Measurements from ENCODE around the gene PCDHGA5.
A peak's percentile ranks its signal among the peaks of the same experiment; 100 is the strongest.
"Not testable (repeated sequence)": the region's sequence is repeated elsewhere in the genome, so short reads cannot be mapped to it uniquely, and the experiment has no call there.

Gene PCDHGA5

DNA sequence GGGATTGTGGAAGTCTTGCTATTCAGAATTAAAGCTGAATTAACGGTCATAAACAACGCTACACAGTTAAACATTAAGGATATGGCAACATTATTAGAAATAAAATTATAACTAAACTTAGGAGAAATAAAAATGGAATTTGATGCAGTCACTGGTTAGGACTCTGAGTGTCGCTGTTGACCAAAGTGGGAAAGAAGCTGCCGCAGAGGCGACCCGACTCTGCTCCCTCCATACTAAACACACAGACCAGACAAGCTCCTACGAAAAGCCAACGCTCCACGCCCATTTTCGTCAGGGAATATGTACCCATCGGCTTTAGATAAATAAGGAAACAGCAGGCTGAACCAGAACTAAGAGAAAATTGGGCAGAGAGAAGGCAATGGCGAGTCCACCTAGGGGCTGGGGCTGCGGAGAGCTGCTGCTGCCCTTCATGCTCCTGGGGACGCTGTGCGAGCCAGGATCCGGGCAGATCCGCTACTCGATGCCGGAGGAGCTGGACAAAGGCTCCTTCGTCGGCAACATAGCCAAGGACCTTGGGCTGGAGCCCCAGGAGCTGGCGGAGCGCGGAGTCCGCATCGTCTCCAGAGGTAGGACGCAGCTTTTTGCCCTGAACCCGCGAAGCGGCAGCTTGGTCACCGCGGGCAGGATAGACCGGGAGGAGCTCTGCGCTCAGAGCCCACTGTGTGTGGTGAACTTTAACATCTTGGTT lies at the start of gene PCDHGA5:
Gene PCDHGA5 (plus strand): TSS at position 211 of the 709 bp plus-strand sequence. CDS start 169 bp downstream, at position 380.
- no peak for DNase-seq

DNA sequence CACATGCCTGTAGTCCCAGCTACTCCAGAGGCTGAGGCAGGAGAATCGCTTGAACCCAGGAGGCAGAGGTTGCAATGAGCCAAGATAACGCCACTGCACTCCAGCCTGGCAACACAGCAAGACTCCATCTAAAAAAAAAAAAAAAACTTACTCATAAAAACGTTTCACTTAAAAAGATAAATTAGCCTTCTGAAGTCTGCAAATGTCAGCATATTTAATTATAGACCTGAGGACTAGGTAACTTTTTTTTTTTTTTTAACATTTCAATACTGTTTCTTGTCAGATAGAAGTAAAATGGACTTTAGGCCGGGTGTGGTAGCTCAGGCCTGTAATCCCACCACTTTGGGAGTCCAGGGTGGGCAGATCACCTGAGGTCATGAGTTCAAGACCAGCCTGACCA lies 47.0 kb upstream of the PCDHGA5 start:
- not testable (repeated sequence) for DNase-seq

DNA sequence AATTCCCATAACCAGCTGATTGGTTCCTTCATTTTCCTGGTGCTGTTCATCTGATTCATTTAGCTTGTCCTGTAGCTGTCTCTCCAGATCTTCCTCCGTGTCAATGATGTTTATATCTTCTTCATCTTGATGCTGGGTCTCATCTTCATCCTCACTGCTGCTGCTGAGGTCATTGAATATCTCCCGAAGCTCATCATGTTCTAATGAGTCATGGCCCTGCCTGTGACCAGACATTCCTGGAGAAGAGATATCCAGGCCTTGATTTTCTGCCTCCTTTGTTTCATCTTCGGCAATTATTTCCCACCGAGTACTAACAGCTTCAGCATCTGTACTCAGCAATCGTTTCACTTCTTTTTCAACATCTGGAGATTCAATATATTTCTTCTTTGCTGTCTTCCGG lies 44.8 kb upstream of the PCDHGA5 start:
- no peak for DNase-seq

DNA sequence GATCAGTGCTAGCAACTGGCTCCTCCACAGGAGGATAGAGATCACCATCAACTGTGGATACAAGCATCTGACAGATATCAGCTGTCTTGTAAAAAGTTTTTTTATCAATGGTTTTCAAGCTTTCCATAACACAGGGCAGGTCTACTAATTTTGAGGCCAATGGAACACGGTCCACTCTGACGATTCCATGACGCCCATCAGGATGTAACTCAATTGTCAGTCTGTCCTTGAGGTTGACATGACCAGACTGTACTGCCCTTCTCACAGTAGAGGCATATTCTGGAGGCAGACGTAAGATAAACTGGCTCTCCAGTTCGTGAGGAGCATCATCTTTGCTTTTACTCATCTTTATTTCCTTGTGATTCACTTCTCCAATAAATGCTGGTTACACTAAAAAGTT lies 44.3 kb upstream of the PCDHGA5 start:
- DNase-seq, result no peak

DNA sequence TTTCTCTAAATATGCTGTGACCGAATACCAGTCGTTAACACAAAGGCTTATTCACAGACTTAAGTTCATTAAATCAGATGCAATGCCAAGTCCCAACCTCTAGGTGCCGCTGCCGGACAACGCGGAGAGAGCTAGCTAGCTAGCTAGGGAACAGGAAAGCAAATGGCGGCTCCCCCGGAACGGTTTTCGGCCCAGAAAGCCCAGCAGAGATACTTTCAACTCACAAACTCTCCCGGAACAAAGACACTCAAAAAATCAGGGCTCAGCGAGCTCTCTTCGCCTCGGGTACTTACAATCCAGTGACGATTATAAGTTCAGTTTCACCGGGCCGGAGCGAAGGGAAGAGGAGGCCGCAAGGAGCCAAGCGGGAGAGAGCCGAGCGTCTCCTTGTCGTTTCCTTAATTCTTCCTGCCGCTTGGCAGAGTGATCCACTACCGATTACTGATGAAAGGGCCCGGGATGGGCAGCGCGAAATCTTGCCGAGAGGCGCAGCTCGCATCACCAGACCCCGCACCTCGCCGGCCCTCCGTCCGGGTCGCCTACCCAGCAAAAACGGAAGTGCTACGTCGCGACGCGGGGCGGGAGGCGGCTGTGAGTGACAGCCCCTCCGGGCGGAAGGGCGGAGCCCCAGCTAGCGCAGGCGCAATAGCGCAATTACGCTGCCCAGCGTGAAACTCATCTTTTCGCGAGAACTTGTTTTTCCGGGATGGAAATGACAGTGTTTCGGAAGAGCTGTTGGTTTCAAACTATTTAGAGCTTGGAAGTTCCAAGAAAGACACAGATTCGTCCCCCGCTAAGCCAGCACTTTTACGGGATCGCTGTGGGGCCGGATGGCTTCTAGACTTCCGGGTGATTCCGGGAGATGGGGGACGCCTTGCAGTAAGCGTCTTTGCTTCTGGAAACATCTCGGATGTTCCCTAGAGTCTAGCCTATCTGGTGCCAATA lies 43.5 kb upstream of the PCDHGA5 start, which contains the start of gene TAF7:
Gene TAF7 (minus strand): TSS at position 560 of the 945 bp plus-strand sequence. CDS start 740 bp downstream, outside the sequence.
- DNase-seq, result peak; percentile 96

DNA sequence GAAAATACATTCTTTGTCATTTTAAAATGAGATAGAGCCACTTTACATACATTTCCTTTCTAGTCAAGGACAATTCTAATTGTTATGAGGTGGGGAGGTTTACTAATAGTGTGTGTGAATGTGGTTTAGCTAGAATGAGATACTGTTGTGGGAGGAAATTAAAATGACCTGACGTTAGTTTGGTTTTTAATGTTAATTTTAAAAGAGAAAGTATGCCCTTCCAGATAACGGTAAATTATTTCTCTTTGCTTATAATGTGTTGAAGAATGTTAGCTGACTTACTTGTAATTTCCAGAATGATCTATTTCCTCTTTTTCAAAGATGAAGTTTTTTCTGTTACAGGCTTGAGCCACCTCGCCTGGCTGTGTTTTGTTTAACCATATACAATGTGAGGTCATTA lies 41.7 kb upstream of the PCDHGA5 start:
- DNase-seq, result no peak

DNA sequence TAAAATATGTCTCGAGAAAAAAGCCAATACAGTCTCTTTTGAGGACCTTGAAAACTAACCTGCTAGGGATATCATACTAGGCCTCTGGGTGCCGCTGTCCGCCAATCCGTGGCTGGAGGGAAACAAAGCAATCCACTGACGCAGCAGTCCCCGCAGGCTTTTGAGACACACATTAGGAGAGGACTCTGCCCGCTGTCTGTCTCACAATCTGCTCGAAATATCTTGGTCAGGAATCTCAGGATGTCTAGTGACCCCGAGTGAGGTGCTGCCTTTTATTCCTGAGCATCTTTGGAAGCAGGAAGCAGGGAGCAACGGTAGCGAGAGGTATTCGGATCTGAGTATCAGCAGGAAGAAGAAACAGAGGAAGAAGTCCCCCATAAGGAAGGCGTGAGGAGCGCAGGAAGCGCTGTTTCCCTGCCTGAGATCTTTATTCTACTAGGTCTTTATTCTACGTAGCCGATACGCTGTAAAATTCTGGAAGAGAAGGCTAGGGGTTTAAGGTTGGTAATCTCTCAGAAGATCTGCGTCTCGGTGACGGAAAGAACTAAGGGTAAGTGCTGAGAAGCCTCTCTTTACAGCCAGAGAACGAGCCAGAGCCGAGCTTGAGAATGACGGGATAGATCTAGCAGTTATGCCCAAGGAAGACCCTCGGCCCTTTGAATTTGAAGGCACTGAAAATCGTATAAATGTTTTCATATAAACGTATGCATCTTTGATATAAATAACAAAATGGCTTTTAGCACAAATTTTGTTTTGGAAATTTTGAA lies 37.7 kb upstream of the PCDHGA5 start:
- peak; percentile 81 for DNase-seq

DNA sequence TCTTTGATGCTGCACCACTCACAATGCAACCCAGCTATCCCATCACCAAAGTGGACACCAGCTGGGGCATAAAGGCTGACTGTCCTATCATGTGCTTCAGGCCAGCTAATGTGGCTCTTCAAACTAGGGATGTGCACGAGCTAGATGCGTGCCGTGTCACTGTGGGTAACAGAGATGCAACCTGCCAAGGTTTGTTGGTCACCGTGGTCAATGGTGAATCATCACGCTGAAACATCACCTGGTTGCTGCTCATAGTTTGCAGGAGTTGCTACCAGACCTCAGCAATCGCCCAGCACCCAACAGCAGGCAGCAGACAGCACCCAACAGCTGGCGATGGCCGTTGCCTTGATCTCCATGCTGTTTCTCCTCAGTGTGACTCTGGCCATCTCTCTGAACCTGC lies 35.7 kb upstream of the PCDHGA5 start:
- DNase-seq, result no peak

DNA sequence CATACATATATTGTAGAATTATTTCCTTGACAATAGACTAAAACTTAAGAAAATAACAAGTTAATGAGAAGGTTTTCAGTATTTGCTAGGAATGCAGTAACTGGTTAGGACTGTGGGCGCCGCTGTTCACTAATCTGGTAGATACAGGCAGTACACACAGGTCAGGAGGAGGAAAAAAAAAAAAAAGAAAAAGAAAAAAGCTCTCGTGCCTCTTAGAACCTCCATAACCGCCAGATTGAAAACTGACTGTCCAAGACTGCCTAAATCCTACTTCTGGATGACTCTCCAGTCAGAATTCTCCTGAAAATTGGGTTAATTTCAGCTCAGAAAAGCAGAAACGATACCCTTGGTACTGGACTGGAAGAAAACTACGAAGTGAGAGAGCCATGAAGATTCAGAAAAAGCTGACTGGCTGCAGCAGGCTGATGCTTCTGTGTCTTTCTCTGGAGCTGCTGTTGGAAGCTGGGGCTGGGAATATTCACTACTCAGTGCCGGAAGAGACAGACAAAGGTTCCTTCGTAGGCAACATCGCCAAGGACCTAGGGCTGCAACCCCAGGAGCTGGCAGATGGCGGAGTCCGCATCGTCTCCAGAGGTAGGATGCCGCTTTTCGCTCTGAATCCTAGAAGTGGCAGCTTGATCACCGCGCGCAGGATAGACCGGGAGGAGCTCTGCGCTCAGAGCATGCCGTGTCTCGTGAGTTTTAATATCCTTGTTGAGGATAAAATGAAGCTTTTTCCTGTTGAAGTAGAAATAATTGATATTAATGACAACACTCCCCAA lies 33.5 kb upstream of the PCDHGA5 start, which contains the start of gene PCDHGA1:
Gene PCDHGA1 (plus strand): TSS at position 216 of the 782 bp plus-strand sequence.
- peak; percentile 47 for DNase-seq

DNA sequence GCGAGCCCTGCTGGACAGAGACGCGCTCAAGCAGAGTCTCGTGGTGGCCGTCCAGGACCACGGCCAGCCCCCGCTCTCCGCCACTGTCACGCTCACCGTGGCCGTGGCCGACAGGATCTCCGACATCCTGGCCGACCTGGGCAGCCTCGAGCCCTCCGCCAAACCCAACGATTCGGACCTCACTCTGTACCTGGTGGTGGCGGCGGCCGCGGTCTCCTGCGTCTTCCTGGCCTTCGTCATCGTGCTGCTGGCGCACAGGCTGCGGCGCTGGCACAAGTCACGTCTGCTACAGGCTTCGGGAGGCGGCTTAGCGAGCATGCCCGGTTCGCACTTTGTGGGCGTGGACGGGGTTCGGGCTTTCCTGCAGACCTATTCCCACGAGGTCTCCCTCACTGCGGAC lies 31.4 kb upstream of the PCDHGA5 start:
- DNase-seq, result not testable (repeated sequence)

DNA sequence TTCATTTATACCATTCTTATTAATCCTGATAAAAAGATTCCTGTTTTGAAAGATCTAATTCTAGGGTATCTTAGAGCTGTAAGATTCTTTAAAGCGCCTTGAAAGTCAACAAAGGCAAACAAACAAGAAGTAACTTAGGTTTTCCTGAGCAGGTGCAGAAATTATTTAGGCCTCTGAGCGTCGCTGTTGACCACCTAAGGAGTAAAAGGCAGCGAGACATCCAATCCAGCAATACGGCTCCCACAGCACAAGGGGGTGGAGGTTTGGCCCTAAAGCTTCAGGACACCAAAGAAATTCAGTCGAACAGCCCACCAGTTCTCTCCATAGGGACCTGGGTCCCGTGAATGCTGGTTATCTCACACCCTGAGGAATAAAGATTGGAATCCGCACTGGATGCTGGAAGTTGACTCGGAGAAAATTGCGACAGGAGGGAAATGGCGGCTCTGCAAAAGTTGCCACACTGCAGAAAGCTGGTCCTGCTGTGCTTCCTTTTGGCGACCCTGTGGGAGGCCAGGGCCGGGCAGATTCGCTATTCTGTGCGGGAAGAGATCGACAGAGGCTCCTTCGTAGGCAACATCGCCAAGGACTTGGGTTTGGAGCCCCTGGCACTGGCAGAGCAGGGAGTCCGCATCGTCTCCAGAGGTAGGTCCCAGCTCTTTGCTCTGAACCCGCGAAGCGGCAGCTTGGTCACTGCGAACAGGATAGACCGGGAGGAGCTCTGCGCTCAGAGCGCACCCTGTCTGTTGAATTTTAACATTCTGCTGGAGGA lies 25.2 kb upstream of the PCDHGA5 start, which contains the start of gene PCDHGA2:
Gene PCDHGA2 (plus strand): TSS at position 223 of the 769 bp plus-strand sequence.
- peak; percentile 24 for DNase-seq

DNA sequence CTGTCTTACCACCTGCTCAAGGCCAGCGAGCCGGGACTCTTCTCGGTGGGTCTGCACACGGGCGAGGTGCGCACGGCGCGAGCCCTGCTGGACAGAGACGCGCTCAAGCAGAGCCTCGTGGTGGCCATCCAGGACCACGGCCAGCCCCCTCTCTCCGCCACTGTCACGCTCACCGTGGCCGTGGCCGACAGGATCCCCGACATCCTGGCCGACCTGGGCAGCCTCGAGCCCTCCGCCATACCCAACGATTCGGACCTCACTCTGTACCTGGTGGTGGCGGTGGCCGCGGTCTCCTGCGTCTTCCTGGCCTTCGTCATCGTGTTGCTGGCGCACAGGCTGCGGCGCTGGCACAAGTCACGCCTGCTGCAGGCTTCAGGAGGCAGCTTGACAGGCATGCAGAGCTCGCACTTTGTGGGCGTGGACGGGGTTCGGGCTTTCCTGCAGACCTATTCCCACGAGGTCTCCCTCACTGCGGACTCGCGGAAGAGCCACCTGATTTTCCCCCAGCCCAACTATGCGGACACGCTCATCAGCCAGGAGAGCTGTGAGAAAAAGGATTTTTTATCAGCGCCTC lies 23.1 kb upstream of the PCDHGA5 start:
- not testable (repeated sequence) for DNase-seq

DNA sequence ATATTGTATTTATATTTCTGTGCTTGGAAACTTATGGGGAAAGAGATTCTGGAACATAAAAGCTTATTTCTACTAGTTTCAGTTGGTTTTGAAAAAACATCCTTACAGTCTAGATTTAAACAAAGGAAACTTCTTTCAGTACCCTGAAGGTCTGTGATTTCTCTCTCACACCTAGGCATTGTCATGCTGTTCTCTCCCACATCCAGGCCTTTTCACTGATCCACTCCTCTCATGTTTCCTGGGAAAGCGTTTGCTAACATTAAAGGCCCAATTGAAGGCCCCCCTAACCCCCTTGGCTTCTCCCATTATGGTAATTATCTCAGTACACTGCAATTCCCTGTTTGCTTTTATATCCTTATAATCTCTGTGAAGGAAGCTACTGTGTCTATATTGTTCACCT lies 21.2 kb upstream of the PCDHGA5 start:
- DNase-seq, result no peak

DNA sequence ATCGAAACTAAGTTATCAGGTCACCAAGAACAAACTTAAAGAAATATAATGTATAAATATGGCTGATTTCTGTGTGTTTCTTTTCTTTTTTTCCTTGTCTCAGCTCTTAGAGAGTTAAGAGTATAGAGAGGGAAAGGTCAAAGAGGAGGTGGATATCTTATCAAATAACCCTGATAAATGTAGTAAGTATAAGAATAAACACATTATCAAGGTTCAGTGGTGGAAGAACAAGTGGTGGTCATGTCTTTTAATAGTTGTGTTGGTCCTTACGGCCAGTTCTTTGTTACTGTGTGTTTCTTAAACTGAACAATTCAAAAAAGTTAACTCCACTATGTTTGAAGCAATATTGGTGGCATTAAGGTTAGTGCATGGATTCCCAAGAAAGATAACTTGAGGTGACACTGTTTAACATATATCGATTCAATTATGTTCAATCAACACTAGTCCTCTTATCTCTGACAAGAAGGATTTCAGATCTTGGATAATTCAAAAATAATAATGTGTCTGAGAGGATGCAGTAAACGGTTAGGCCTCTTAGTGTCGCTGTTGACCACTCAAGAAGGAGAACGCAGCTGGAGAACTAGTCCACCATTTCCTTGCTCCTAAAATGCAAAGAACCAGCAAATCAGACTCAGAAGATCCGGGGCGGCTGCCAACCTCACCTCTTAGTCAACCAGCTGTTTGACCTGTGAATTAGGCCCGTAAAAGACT lies 20.6 kb upstream of the PCDHGA5 start, which contains the start of gene PCDHGA3:
Gene PCDHGA3 (plus strand): TSS at position 588 of the 711 bp plus-strand sequence. CDS start 205 bp downstream, outside the sequence.
- peak; percentile 43 for DNase-seq

DNA sequence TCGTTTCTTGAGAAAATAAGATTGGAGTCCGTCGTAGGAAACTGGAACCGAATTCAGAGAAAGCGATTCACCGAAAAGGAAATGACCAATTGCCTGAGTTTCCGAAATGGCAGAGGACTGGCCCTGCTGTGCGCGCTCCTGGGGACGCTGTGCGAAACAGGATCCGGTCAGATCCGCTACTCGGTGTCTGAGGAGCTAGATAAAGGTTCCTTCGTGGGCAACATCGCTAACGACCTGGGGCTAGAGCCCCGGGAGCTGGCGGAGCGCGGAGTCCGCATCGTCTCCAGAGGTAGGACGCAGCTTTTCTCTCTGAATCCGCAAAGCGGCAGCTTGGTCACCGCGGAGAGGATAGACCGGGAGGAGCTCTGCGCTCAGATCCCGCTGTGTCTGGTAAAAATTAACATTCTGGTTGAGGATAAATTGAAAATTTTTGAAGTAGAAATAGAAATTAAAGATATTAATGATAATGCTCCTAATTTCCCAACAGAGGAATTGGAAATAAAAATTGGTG lies 20.0 kb upstream of the PCDHGA5 start:
- no peak for DNase-seq

DNA sequence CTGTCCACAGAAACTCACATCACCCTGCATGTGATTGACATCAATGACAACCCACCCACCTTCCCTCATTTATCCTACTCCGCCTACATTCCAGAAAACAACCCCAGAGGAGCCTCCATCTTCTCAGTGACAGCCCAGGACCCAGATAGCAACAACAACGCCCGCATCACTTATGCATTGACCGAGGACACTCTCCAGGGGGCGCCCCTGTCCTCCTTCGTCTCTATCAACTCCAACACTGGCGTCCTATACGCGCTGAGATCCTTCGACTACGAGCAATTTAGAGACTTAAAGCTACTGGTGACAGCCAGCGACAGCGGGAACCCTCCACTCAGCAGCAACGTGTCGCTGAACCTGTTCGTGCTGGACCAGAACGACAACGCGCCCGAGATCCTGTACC lies 18.6 kb upstream of the PCDHGA5 start:
- no peak for DNase-seq

DNA sequence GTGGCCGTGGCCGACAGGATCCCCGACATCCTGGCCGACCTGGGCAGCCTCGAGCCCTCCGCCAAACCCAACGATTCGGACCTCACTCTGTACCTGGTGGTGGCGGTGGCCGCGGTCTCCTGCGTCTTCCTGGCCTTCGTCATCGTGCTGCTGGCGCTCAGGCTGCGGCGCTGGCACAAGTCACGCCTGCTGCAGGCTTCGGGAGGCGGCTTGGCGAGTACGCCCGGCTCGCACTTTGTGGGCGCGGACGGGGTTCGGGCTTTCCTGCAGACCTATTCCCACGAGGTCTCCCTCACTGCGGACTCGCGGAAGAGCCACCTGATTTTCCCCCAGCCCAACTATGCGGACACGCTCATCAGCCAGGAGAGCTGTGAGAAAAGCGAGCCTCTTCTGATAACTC lies 17.9 kb upstream of the PCDHGA5 start:
- DNase-seq, result not testable (repeated sequence)

DNA sequence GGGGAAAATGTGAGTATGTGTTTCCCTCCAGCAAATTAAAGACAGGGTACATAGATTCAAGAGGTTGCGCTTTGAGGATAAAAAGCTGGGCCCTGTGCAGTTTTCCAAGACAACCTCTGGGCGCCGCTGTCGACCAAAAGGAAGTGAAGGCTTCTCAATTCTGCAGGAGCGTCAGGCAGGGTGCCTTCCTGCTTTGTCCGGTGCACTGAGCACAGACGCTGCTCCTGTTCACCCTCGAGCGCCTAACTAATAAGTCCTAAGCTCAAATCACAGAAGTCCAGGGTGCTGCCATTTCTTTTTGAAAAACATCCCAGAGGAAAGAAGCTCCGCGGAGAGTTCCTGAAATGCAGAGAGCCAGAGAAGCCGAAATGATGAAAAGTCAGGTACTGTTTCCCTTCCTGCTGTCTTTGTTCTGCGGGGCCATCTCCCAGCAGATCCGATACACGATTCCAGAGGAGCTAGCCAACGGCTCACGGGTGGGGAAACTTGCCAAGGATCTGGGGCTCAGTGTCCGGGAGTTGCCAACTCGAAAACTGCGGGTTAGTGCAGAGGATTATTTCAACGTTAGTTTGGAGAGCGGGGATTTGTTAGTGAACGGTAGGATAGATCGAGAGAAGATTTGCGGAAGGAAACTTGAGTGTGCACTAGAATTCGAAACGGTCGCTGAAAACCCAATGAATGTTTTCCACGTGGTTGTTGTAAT lies 13.9 kb upstream of the PCDHGA5 start, which contains the start of gene PCDHGB1:
Gene PCDHGB1 (plus strand): TSS at position 183 of the 703 bp plus-strand sequence. CDS start 162 bp downstream, at position 345.
- peak; percentile 82 for DNase-seq

DNA sequence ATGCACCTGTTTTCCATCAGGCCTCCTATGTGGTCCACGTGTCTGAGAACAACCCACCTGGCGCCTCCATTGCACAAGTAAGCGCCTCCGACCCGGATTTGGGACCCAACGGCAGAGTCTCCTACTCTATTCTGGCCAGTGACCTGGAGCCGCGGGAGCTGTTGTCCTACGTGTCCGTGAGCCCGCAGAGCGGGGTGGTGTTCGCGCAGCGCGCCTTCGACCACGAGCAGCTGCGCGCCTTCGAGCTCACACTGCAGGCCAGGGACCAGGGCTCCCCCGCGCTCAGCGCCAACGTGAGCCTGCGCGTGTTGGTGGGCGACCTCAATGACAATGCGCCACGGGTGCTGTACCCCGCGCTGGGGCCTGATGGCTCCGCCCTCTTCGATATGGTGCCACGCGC lies 12.4 kb upstream of the PCDHGA5 start:
- DNase-seq, result no peak

All from OCI-M1 (cell line).